Activated CD8-positive, alpha-beta memory T cell treated with anti-CD3 and anti-CD28 coated beads, Interleukin-2, amount 50 U/mL, for 1 hour (primary cell): ENCODE results near the gene SCUBE3.

ENCODE experiments used
- DNase-seq: peaks from one replicate; pipeline ENCODE4 v3.0.0-alpha.2; 2020; ENCODE audit errors: extremely low read depth

SCUBE3 gene

DNA sequence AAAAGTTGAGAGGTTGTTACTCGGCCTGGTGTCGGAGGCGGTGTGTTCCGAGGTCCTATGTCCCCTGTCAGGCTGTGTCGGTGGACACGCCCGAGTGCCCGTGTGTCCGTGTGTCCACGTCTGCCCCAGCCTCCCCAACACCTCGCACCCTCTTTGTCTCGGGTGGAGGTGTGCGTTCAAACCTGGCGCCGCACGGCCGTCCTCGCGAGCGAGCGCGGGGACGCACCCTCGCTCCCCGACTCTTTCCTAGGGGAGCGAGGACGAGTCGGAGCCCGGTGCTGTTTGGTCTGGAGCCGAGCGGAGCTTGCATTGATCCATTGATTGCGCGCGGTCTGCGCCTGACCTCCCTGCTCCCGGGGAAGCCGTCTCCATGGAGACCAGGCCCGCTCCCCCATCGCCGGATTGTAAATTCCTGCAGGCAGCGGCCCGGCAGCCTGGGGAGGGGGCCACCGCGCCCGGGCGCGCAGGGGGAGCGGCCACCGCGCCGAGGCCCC lies 411 bp upstream of the SCUBE3 start:
- DNase-seq: no peak

DNA sequence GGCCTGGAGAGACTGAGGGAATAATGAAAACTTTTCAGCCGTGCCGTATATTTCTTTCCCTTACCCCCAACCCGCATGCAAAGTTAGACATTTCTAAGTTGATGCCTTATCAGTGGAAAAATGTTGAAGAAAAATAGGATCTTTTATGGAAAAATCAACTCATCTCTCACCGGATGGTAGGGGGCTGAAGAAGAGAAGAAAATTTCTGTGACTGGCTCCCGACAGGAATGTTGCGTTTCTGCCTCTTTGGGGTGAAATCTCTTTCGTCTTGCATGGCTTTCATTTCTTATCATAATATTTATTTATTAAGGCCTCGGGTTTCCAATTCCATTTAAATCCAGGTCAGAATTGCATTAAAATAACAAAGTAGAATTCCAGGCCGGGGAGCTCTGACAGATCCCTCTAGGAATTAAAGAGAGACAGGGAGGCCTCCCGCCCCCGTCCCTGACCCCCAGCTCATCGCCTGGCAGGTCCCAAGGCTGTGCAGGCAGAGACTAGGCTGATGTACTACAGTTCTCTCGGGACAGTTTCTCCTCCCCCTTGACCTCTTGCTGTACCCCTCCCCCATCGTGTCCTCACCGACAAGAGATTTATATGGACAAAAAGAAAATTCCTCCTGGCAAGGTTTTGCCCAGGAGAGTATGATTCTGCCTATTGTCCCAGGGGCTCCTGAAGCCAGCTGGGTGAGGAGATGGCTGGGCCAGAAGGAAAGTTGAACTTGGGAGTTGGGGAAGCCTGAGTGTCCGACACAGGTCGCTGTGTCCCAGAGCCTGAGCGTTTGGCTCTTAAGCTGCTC lies 1.3 kb downstream of the SCUBE3 start:
- no peak for DNase-seq

DNA sequence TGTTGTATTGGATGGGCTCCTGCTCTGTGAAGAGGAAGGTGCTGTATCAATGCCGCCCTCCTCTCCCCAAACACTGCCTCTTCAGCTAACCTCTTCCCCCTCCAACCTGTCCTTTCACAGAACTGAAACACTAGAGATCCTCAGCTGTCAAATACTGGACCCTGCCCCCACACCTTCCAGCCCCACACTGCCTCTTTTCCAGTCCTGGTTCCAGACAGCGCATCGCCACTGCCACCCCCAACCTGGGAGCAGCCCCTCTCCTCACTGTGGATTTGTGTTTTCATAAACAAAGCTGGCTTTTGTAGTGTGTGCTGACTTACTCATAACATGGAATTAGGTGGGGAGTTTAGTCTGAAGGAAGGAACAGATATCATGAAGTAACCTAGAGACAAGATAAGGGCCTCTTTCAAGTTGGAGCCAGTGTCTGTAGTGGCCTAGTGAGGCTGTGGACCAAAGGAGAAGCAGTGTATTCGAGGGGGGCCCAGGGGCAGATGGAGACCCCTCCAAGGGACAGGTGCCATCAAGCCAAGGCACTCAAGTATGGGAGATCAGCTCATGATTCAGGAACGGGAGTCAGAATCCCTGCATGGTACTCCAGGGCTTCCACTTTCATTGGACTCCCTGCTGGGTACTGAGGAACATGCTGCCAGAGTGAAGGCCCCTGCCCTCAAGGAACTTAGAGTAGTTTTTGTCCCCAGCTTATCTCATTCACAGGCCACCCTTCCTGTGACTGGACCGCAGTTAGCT lies 2.1 kb downstream of the SCUBE3 start:
- DNase-seq: no peak

DNA sequence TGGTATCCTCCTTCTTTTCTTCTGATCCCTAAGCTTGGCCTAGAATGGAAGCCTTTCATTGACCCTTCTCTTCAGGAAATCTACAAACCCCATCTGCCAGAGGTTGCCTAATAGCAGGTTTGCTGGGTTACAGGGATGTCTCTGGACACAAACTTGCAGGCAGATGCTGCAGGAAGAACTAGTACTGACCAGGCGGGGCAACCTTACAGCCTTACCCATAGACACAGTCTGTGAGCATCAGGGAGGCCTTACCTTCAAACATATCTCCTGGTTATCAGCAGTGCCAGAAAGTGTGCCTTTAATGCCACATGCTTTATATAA lies 2.6 kb downstream of the SCUBE3 start:
- no peak for DNase-seq

DNA sequence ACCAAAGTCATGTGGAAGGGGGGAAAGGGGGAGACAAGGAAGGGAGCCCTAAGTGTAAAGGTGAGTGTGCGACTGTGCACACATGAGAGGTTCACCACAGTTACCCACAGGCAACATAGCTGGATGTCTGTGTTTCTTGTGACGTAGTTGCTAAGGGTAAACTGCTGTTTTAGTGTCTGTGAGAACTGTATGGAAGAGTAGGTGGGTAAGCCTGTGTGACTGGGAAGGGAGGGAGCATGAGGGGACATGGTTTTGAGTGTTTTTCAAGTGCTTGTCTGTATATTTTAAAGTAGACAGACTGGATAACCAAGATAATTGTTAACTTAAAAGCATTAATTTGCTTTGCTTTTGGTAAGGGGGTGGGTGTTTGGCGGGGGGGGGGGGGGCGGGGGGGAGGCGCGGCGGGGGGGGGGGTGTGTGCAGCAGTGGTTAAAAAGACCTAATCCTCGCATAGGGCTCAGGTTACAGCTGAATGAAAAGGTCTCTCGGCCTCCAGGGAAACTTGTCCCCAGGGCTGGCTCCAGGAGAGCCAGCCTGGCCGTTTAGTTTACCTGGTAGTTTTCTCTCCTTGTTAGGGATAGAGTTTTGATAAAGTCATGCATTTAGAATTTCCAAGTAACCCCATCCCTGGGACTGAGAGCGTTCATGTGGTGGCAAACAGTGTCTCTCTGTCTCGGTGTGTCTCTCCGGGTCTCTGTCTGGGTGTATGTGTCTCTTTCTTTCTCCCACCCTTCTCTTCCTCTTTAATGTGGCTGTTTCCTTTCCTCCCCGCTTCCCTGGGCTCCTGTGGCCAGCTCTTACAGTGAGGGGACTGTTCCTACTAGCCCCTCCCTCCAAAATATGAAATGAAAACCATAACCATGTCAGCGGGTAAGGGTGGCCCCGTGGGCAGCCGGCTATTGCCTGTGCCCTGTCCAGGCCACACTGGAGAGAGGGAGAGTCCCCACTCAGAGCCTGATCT lies 3.4 kb downstream of the SCUBE3 start:
- DNase-seq: no peak

DNA sequence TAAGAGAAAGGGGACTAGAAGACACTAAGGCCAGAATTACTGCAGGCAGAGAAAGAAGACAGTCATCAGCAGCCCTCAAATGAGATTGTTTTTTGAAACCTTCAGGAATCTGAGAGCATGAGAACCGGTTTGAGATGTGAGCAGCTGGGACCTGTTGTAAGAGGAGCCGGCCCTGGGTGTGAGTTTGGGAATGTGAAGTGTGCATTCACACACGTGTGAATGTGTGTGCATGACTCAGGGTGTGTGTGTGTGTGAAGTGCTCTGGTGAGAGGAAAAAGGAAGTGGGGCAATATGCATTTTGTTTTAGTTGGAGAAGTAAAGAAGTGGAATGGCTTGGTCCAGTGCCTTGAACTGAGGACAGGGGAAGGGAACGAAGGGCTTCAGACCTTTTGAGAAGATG lies 4.3 kb downstream of the SCUBE3 start:
- no peak for DNase-seq

DNA sequence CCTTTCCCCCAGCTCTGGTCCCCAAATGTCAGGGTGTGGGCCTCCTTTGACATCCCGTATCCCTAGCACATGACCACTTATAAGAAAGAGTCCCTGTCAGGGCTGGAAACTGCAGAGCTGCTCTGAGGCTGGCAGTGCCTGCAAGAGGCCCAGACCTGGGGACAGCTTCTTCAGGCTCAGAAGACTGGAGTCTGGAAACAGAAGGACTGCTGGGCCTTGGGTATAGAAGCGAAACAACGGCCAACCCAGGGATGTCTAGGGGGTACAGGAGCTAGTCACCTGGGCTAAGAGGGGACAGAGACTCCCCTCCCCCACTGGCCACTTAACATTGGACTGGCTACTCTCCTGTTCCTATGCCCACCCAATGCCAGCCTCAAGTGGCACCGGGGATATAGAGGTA lies 4.7 kb downstream of the SCUBE3 start:
- no peak for DNase-seq

DNA sequence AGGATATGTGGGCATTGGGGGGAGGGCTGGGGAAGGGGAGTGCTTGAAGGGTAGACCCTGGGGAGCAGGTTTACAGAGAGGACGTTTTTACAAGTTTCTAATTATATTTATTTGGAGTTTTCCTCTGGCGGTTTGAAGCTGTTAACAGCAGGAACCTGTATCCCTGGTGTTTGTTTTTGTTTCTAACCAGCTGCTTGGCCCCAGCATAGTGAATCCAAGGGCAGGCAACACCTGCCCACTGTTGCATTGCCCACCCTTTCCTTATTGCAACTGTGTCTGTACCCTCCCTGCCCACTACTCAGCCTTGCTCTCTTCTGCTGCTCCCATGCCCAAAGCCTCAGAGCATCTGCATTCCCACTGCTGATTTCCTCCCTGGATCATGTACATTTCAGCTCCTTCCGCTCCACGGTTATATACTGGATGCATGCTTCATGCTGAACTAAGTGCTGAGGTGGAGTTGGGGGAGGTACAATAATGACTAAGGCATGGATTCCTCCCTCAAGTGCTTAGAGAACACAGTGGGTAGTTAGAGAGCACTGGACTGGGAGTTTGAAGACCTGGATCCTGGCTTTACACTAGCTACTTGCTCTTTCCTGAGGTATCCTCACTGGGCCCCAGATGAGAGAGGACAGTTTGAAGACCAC lies 6.0 kb downstream of the SCUBE3 start:
- DNase-seq: no peak

DNA sequence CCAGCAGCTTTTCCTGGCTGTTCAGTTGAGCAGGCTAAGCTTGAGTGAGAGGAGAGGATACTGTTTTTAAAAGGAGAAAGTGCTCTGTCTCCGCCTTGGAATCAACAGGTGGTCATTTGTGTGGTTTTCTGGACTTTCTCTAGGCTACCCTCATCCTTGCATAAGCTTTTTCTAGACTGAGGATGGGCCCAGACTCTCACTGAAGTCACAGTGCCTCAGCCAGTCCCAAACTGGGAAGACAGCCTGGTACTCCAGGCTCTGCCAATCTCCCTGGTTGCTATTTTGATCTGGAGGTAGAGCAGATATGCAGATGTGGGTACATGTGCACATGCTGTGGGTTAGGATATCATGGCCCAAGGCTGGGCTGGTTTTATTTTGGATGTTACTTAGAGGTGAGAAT lies 7.0 kb downstream of the SCUBE3 start:
- DNase-seq: no peak

DNA sequence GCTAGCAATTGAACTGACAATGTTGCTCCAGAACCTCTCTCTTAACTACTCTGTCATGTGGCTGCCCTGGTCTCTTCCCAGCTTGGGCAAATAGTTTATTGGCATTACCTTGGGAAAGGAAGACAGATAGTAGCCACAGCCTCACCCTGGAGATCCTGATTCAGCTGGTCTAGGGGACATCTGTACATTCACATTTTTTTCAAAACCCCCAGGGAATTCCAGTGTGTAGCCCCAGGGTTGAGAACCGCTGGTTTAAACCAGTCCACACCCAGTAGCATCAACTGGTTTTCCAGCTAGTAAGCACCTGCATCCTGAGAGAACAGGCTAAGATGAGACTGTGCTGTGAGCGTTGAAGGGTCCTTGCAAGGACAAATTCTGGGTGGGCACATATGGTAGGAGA lies 9.6 kb downstream of the SCUBE3 start:
- DNase-seq: no peak

DNA sequence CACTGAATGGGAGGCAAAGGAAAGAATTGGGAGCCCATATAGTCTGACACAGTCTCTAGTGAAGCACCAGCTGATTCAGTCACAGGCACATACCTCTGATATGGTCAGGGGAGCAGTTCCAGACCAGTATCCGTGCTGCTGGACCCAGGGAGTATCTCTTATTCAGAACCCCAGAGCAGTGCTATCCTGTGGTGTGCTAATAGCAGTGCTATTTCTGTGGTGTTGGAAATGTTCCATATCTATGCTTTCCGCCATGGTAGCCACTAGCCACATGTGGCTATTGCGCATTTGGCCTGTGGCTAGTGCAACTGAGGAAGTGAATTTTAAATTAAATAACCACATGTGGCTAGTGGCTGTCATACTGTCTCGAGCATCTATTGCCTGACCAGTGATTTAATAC lies 11.0 kb downstream of the SCUBE3 start:
- no peak for DNase-seq

DNA sequence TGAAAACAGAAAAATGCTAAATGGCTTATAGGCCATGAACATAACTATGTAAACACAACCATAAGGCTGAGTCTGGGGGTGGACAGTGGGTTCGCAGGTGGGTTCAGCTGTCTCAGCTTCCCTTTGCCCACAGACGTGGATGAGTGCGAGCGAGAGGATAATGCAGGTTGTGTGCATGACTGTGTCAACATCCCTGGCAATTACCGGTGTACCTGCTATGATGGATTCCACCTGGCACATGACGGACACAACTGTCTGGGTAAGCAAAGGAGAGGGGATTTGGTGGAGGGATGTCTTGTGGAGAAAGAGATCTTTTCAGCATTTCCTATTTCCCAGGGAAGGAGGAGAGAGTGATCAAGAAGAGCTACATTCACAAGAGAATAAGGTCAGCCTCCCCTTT lies 14.7 kb downstream of the SCUBE3 start:
- DNase-seq: no peak

DNA sequence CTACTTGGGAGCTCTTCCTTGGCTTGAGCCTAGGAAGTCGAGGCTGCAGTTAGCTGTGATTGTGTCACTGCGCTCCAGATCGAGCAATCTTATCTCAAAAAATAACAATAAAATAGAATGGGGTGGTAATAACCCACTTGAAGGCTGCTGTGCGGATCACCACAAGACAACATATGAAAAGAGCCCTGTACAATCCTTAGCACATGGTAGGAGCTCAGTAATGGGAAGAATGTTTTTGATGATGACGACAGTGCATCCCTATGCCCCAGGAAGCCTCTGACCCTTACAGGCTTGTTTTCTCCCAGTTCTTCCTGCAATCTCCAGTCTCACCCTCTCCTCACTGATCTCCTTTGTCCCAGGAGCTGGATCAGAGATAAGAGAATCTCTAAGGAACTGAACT lies 15.5 kb downstream of the SCUBE3 start:
- DNase-seq: no peak

DNA sequence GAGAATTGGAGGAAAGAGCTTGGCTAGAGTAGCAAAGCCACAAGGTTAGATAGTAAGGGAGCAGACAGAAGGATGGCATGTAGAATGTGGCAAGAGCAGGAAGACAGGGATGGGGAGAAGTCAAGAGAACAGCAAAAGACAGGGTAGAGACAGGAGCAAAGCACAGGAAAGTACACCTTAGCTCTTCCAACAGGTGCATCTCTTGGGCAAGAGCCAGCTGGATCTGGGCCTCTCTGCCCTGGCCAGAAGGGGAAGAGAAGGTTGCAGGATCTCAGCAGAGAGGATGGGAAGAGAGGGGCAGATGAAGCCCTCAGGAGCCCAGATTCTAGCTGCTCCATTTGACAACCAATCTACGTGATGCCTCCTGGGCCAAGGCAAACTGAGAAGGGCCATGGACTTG lies 16.7 kb downstream of the SCUBE3 start:
- DNase-seq: no peak

DNA sequence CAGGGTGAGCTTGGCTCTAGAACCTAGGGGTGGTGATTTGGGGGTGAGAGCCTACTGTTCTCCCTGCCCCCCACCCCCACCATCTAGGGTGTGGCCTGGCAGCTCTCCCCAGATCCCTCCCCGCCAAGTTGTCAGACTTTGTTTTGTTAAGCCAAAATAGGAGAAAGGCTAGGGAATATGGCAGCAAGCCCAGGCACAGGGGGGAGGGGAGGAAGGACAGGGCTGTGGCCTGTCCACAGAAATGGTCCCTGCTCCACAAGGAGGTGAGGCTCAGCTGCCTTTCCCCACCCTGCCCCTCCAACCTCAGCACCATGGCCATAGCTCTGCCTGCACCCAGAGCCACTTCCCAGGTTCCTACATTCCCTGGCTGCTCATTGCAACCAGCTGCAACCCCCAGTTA lies 17.2 kb downstream of the SCUBE3 start:
- DNase-seq: no peak

DNA sequence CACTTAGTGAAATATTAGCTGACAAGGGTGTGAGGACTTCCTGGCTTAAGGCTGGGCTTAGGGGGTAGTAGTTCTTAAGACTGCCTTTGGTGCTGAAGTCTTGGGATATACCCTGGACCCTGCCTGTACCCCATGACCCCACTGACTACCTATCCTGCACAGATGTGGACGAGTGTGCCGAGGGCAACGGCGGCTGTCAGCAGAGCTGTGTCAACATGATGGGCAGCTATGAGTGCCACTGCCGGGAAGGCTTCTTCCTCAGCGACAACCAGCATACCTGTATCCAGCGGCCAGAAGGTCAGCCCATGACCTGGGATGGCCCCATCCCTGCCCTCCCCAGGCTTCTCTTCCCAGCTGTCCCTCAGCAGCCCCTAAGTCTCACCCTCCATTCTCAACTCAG lies 17.8 kb downstream of the SCUBE3 start:
- DNase-seq: no peak

DNA sequence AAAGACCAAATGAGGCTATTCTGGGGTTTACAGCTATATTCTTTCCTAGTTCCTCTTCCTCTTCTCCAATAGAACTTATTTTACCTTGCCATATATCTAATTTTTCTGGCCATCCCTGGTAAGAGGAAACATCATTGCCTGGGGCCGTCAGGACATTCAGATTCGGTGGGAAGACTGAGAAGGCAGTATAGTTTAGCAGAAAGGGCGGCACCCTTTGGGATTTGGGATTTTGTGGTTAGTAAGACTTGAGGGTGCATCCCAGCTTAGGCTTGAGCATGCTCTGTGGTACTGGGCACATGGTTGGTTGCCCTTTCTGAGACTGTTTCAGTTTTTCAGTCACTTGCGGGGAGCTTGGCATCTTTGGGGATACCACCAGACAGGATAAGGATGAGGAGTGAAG lies 21.1 kb downstream of the SCUBE3 start:
- DNase-seq: no peak

DNA sequence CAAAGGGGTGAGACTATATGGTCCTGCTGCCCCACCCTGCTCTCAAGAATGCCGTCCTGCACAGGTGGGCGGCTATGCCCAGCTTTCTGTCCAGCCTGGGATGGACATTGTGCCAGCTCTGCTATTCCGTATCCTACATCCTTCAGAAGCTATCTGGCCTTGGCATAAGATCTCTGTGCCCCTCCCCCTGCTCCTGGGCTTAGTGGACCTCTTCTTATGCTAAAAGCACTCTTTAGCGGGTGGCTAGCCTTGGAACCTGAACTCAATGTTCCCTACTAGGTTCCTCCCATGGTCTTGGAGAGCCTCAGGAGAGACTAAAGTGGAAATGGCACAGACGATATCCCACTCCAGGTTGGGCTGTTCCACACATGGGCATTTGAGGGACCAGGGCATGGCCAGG lies 22.5 kb downstream of the SCUBE3 start:
- DNase-seq: no peak

DNA sequence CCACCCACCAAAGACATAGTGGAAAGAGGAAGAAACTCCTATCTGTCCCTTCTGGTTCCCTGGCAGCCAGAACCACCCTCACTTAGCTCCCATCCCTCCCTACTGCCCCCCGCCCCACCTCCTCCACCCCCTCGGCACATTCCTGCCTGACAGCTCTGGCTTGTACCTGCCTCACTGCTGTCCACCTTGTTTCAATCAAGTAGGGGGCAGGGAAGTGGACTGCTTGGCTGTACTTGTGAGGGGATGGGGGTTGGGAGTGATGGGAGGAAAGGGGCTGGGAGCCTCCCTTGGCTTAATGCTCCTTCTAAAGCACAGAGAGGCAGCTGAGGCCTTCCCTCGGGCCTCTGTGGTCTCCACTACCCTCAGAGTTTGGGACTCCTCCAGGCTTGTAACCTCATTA lies 23.7 kb downstream of the SCUBE3 start:
- no peak for DNase-seq

DNA sequence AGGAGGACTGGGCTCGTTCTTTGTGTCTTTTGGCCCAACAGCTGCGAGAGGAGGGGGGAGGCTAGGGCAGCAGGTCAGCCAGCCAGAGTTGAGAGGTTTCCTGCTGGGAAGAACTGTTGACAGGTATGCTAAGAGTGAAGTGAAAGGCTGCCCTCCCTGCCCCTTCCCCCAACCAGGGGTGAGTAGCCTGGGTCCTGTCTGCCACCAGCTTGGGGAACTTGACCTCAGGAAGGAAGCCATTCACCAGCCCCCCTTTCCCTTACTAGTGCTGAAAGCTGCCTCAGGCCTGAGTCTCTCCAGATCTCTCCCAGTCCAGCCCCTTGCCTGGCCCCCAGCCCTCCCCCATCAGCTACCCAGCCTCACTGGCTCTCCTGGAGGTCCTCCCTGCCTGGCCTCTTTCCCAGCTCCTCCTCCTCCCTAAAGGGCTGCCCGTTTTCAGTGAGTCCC lies 25.1 kb downstream of the SCUBE3 start:
- DNase-seq: no peak

DNA sequence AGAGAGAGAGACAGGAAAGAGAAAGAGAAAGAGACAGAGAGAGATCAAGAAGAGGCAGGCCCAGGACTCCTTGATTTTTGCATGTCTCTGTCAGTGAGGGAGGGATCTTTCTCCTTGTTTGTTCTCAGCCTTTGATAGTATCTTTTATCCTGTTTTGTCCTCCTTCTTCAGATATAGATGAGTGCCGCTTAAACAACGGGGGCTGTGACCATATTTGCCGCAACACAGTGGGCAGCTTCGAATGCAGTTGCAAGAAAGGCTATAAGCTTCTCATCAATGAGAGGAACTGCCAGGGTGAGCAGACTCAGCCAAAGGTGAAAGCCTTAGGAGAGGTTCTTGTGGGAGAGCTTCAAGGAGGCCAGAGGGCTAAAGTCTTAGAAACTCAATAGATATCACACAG lies 25.8 kb downstream of the SCUBE3 start:
- DNase-seq: no peak
